ENCODE data around the gene HSD11B2.

Gene HSD11B2

GRCh38 chr16:67461600-67462278, 30.8 kb downstream of the HSD11B2 start:
- peak overlapping the region; percentile 82 for H3K27ac ChIP-seq
- TF ChIP-seq CTCF (IDR thresholded peaks at IDR 0.05) (no peak), ZFX (IDR thresholded peaks at IDR 0.05; ENCODE audit: borderline replicate concordance) (no peak)

GRCh38 chr16:67462279-67462655, 31.3 kb downstream of the HSD11B2 start:
- peak overlapping the region; percentile 82 for H3K27ac ChIP-seq
- TF ChIP-seq CTCF (IDR thresholded peaks at IDR 0.05) = no peak
- TF ChIP-seq ZFX (IDR thresholded peaks at IDR 0.05; ENCODE audit: borderline replicate concordance) = no peak

DNA sequence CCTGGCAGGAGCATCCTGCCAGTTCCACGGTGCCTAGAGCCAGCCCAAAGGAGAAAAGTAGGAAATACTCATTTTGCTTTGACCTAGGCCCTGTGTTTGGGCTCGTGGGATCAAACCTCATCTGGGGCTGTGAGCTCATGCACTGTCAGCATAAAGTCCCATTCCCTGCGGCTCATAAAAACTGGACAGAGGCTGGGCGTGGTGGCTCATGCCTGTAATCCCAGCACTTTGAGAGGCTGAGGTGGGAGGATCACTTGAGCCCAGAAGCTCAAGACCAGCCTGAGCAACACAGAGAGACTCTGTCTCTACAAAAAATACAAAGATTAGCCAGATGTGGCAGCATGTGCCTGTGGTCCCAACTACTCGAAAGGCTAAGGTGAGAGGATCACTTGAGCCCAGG, 32.1 kb downstream of the HSD11B2 start:
- TF ChIP-seq CTCF (IDR thresholded peaks at IDR 0.05) = no peak
- no peak for TF ChIP-seq ZFX (IDR thresholded peaks at IDR 0.05; ENCODE audit: borderline replicate concordance)
- peak overlapping the region; percentile 82 for H3K27ac ChIP-seq

DNA sequence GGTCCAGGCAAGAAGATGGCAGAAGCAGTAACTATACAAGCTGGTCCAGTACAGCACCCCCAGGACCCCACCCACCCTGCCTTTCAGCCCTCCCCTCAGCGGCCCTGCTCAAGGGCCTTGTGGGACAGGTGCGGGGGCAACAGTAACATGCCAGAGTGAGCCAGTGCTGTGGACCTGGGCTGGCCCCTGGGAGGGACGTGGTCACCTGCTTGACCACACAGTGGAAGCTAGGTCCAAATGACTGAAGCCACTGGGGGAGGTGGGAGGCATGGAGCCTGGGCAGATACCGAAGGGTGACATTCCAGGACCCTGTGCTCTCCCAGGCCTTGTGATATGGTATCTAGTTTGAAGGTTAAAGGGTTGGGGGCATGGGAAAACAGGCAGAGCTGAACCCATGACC, 32.8 kb downstream of the HSD11B2 start:
- H3K27ac ChIP-seq = peak overlapping the region; percentile 82; the same call in 1 of the 2 replicates
- no peak for TF ChIP-seq ZFX (IDR thresholded peaks at IDR 0.05; ENCODE audit: borderline replicate concordance)
- no peak for TF ChIP-seq CTCF (IDR thresholded peaks at IDR 0.05)

- no peak for TF ChIP-seq CTCF (IDR thresholded peaks at IDR 0.05)
- no peak for TF ChIP-seq ZFX (IDR thresholded peaks at IDR 0.05; ENCODE audit: borderline replicate concordance)
- no peak overlapping the region for H3K27ac ChIP-seq
Measured at GRCh38 chr16:67464565-67464964, 33.6 kb downstream of the HSD11B2 start.

- TF ChIP-seq CTCF (IDR thresholded peaks at IDR 0.05) (no peak), ZFX (IDR thresholded peaks at IDR 0.05; ENCODE audit: borderline replicate concordance) (no peak)
- H3K27ac ChIP-seq = no peak overlapping the region
Measured at GRCh38 chr16:67466581-67466980, 35.7 kb downstream of the HSD11B2 start.

GRCh38 chr16:67468731-67469130, 37.8 kb downstream of the HSD11B2 start:
- TF ChIP-seq ZFX (IDR thresholded peaks at IDR 0.05; ENCODE audit: borderline replicate concordance) (no peak), CTCF (IDR thresholded peaks at IDR 0.05) (no peak)
- no peak overlapping the region for H3K27ac ChIP-seq

Measured in 22Rv1 (cell line).